Suprapubic skin (tissue), 4 donors: ENCODE data around the gene PRSS56. TPM values are rescaled to one million over a fixed set of nuclear protein-coding genes. Genes with fewer than 3 reads are reported as not detected.
A peak's percentile ranks its signal among the peaks of the same experiment; 100 is the strongest.

Experiments
- DNase-seq, 2 donors: peaks; one replicate each; pipeline ENCODE4 v3.0.0-alpha.2; 2019; ENCODE audit warnings: low spot score in 2 of 2
- H3K27ac ChIP-seq: fragments of 200-600 bp; sonication (generic); one replicate; pipeline ENCODE4 v1.5.1; 2019
- H3K27me3 ChIP-seq: fragments of 200-600 bp; sonication (generic); one replicate; pipeline ENCODE4 v1.5.1; 2019
- H3K36me3 ChIP-seq: fragments of 200-600 bp; sonication (generic); one replicate; pipeline ENCODE4 v1.5.1; 2019
- H3K4me1 ChIP-seq: fragments of 200-600 bp; sonication (generic); one replicate; pipeline ENCODE4 v1.5.1; 2019
- H3K4me3 ChIP-seq: fragments of 200-600 bp; sonication (generic); one replicate; pipeline ENCODE4 v1.5.1; 2019; ENCODE audit warnings: mild to moderate bottlenecking
- H3K9me3 ChIP-seq: fragments of 200-600 bp; sonication (generic); one replicate; pipeline ENCODE4 v1.5.1; 2019
- CTCF ChIP-seq, 2 donors: fragments of 200-600 bp in 1 of 2; fragments of 450-650 bp in 1 of 2; sonication (generic) in 1 of 2; IDR thresholded peaks; one replicate each; pipeline ENCODE4 v1.5.1; 2016 to 2019; ENCODE audit warnings: antibody characterized with exemption in 2 of 2, mild to moderate bottlenecking in 1 of 2, moderate library complexity in 1 of 2
- EP300 ChIP-seq: sonication (generic); formaldehyde crosslinking; IDR thresholded peaks from one replicate; pipeline ENCODE4 v1.6.1; 2017; ENCODE audit warnings: antibody characterized with exemption
- POLR2A ChIP-seq, 2 donors: fragments of 450-650 bp; IDR thresholded peaks; one replicate each; pipeline ENCODE4 v1.6.1; 2017; ENCODE audit warnings: antibody characterized with exemption in 2 of 2, mild to moderate bottlenecking in 2 of 2, moderate library complexity in 2 of 2
- POLR2AphosphoS5 ChIP-seq, 3 donors: sonication (generic); formaldehyde crosslinking; IDR thresholded peaks; one replicate each; pipeline ENCODE4 v1.6.1; 2017; ENCODE audit warnings: antibody characterized with exemption in 3 of 3
- WGBS: methylation state at CpG from one replicate; pipeline ENCODE4 v1.1.5; 2018; 5-methylcytosine and 5-hydroxymethylcytosine counted together
- total RNA-seq, 4 donors: library from RNA; depleted of rRNA; stranded (reverse); fragments of >200 nt; gene quantifications; one replicate each; pipeline ENCODE4 v1.1.0, GENCODE V29; 2016

PRSS56 gene
- total RNA-seq, 4 donors from 2014 or later, result not detected

GRCh38 chr2:232491139-232491780 is 28.9 kb upstream of the PRSS56 start:
- H3K36me3 ChIP-seq, result no peaks in the 10 kb centered on the region
- H3K4me1 ChIP-seq, result peaks cover 13% of the 10 kb centered on the region
- WGBS, result 81% methylated on average over 12 of the region's 12 CpGs
- H3K27me3 ChIP-seq, result peaks cover 44% of the 10 kb centered on the region
- peak in 1 of 2 donors; percentile 30 for DNase-seq
- no peak for TF ChIP-seq POLR2A (IDR thresholded peaks at IDR 0.05)
- no peak for TF ChIP-seq EP300
- TF ChIP-seq POLR2AphosphoS5 (IDR thresholded peaks at IDR 0.05), result no peak
- H3K27ac ChIP-seq, result no peak overlapping the region
- H3K9me3 ChIP-seq, result no peaks in the 10 kb centered on the region
- no peak overlapping the region for H3K4me3 ChIP-seq

GRCh38 chr2:232492236-232492848 is 27.8 kb upstream of the PRSS56 start:
- DNase-seq, result peak in 1 of 2 donors; percentile 51
- Histone ChIP-seq H3K4me3 (no peak overlapping the region), H3K27me3 (peaks cover 33% of the 10 kb centered on the region), H3K36me3 (no peaks in the 10 kb centered on the region), H3K9me3 (no peaks in the 10 kb centered on the region), H3K4me1 (peaks cover 2% of the 10 kb centered on the region), H3K27ac (no peak overlapping the region)
- TF ChIP-seq POLR2A (IDR thresholded peaks at IDR 0.05) (no peak), POLR2AphosphoS5 (IDR thresholded peaks at IDR 0.05) (no peak), EP300 (no peak), CTCF (IDR thresholded peaks at IDR 0.05) (no peak)
- 67% methylated on average over 8 of the region's 8 CpGs for WGBS

GRCh38 chr2:232492963-232493700 is 27.1 kb upstream of the PRSS56 start:
- Histone ChIP-seq H3K27me3 (peaks cover 32% of the 10 kb centered on the region), H3K4me1 (no peaks in the 10 kb centered on the region), H3K36me3 (no peaks in the 10 kb centered on the region), H3K9me3 (no peaks in the 10 kb centered on the region), H3K27ac (no peak overlapping the region), H3K4me3 (no peak overlapping the region)
- DNase-seq, result no peak
- WGBS, result 95% methylated on average over 13 of the region's 24 CpGs
- no peak for TF ChIP-seq POLR2A (IDR thresholded peaks at IDR 0.05)
- no peak for TF ChIP-seq EP300
- TF ChIP-seq CTCF (IDR thresholded peaks at IDR 0.05), result no peak
- no peak for TF ChIP-seq POLR2AphosphoS5 (IDR thresholded peaks at IDR 0.05)

GRCh38 chr2:232493701-232494474 is 26.3 kb upstream of the PRSS56 start:
- H3K36me3 ChIP-seq, result no peaks in the 10 kb centered on the region
- peaks cover 29% of the 10 kb centered on the region for H3K27me3 ChIP-seq
- WGBS, result 74% methylated on average over 9 of the region's 10 CpGs
- no peak for DNase-seq
- H3K4me3 ChIP-seq, result no peak overlapping the region
- H3K4me1 ChIP-seq, result no peaks in the 10 kb centered on the region
- H3K27ac ChIP-seq, result no peak overlapping the region
- H3K9me3 ChIP-seq, result no peaks in the 10 kb centered on the region
- no peak for TF ChIP-seq POLR2AphosphoS5 (IDR thresholded peaks at IDR 0.05)

- no peaks in the 10 kb centered on the region for H3K36me3 ChIP-seq
- WGBS, result 93% methylated on average over 5 of the region's 5 CpGs
- H3K9me3 ChIP-seq, result no peaks in the 10 kb centered on the region
- no peaks in the 10 kb centered on the region for H3K4me1 ChIP-seq
- TF ChIP-seq POLR2A (IDR thresholded peaks at IDR 0.05), result no peak
- TF ChIP-seq CTCF (IDR thresholded peaks at IDR 0.05), result no peak
- TF ChIP-seq EP300, result no peak
- TF ChIP-seq POLR2AphosphoS5 (IDR thresholded peaks at IDR 0.05), result no peak
- H3K27ac ChIP-seq, result no peak overlapping the region
- no peak overlapping the region for H3K4me3 ChIP-seq
- DNase-seq, result no peak
- H3K27me3 ChIP-seq, result peaks cover 24% of the 10 kb centered on the region
Measured at GRCh38 chr2:232494542-232494941, 25.6 kb upstream of the PRSS56 start.
